Esophagus muscularis mucosa (tissue), 3 donors: ENCODE results near the gene EVC.

Experiments used
- CTCF ChIP-seq, 3 experiments: fragments of 200-600 bp in 2 of 3; fragments of 450-650 bp in 1 of 3; sonication (generic) in 2 of 3; IDR thresholded peaks; one replicate each; pipeline ENCODE4 v1.5.1; 2017 to 2019; ENCODE audit warnings: antibody characterized with exemption in 3 of 3, mild to moderate bottlenecking in 2 of 3, moderate library complexity in 1 of 3
- POLR2A ChIP-seq: fragments of 450-650 bp; IDR thresholded peaks from one replicate; pipeline ENCODE4 v1.6.1; 2017; ENCODE audit warnings: antibody characterized with exemption, moderate library complexity, mild to moderate bottlenecking, low read depth
- POLR2AphosphoS5 ChIP-seq, 2 donors: sonication (generic); formaldehyde crosslinking; IDR thresholded peaks; one replicate each; pipeline ENCODE4 v1.6.1; 2017; ENCODE audit warnings: antibody characterized with exemption in 2 of 2

GRCh38 chr4:5802565-5802964 lies 91.6 kb downstream of the EVC start:
- TF ChIP-seq CTCF (IDR thresholded peaks at IDR 0.05) (no peak), POLR2AphosphoS5 (IDR thresholded peaks at IDR 0.05) (no peak), POLR2A (no peak)
